Measurements from ENCODE around the gene ZNF366.

- no peak for TF ChIP-seq CTCF (conservative IDR thresholded peaks at IDR 0.05; ENCODE audit: low read length)
- TF ChIP-seq EZH2phosphoT487 (IDR thresholded peaks at IDR 0.05; ENCODE audit: borderline replicate concordance) = no peak
Measured at GRCh38 chr5:72516916-72517315, 9.7 kb upstream of the ZNF366 start.
